Measurements from ENCODE around the gene DTWD2. TPM values are rescaled to one million over a fixed set of nuclear protein-coding genes. Genes with fewer than 3 reads are reported as not detected.
"Not testable (repeated sequence)": the region's sequence is repeated elsewhere in the genome, so short reads cannot be mapped to it uniquely, and the experiment has no call there.

DTWD2 gene
- total RNA-seq, 3 donors from 2014 or later (not counting 1 experiment from before 2014, with no cell fraction given): 3.7 to 6.0 (median 4.1) TPM

DNA sequence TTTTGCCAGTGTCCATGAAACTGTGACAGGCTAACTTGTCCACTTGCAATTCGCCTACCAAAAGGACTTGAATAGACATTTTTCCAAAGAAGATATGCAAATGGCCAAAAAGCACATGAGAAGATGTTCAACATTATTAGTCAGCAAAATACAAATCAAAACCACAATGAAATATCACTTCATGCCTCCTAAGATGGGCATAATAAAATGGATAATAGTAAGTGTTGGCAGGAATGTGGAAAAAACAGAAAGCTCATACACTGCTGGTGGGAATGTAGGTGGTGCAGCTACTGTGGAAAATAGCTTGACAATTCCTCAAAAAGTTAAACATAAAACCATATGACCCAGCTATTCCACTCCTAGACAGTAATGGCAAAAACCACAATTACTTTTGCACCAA lies 7.9 kb downstream of the DTWD2 start:
- peaks cover 13% of the 10 kb centered on the region for H3K36me3 Mint-ChIP-seq

DNA sequence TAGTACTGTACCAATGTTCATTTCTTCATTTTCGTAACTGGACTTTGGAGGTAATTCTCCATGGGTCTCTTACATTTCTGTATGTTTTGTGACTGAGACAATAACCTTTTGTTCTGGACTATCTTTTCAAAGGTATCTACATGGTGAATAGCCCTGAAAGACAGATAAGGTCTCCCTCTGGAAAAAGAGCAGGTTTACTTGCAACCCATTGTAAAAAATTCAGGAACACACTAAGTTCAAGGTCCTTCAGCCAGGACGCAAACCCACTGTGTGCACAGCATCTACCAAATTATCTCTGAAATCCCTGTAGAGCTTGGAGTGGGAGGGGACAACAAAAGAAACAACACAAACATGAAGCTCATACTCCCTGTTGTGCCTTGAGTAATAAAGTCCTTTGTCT lies 8.3 kb downstream of the DTWD2 start:
- H3K27me3 Mint-ChIP-seq (ENCODE audit: low read depth in 2 of 2): no peaks in the 10 kb centered on the region
- peaks cover 0 to 3% of the 10 kb centered on the region in 2 donors for H3K9me3 Mint-ChIP-seq
- peaks cover 13% of the 10 kb centered on the region for H3K36me3 Mint-ChIP-seq

More for the DNA sequence above, 7.9 kb downstream of the DTWD2 start:
- H3K27ac ChIP-seq (ENCODE audit: low read length): no peak overlapping the region
- H3K9me3 ChIP-seq (ENCODE audit: control insufficient read depth, insufficient read depth, low read length): no peaks in the 10 kb centered on the region
- intact Hi-C loops (cut with micrococcal nuclease): no loop called here
- Mint-ChIP-seq H3K27ac (no peak overlapping the region), H3K27me3 (ENCODE audit: low read depth in 2 of 2) (no peaks in the 10 kb centered on the region), H3K4me1 (no peaks in the 10 kb centered on the region), H3K9me3 (peaks cover 0 to 3% of the 10 kb centered on the region in 2 donors), H3K4me3 (no peak overlapping the region)
- H3K4me1 ChIP-seq (ENCODE audit: control insufficient read depth, insufficient read depth, low read length): no peaks in the 10 kb centered on the region
- ATAC-seq: no peak
- no peaks in the 10 kb centered on the region for H3K27me3 ChIP-seq (ENCODE audit: control insufficient read depth, insufficient read depth, low read length)
- TF ChIP-seq, protein P1, sequence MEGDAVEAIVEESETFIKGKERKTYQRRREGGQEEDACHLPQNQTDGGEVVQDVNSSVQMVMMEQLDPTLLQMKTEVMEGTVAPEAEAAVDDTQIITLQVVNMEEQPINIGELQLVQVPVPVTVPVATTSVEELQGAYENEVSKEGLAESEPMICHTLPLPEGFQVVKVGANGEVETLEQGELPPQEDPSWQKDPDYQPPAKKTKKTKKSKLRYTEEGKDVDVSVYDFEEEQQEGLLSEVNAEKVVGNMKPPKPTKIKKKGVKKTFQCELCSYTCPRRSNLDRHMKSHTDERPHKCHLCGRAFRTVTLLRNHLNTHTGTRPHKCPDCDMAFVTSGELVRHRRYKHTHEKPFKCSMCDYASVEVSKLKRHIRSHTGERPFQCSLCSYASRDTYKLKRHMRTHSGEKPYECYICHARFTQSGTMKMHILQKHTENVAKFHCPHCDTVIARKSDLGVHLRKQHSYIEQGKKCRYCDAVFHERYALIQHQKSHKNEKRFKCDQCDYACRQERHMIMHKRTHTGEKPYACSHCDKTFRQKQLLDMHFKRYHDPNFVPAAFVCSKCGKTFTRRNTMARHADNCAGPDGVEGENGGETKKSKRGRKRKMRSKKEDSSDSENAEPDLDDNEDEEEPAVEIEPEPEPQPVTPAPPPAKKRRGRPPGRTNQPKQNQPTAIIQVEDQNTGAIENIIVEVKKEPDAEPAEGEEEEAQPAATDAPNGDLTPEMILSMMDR (IDR thresholded peaks at IDR 0.05): no peak
- no peak for DNase-seq
- 94% methylated on average over 1 of the region's 1 CpG for WGBS (ENCODE audit: insufficient coverage)
- no peak overlapping the region for H3K4me3 ChIP-seq (ENCODE audit: low read length)
- H3K36me3 ChIP-seq (ENCODE audit: control insufficient read depth, insufficient read depth, low read length): no peaks in the 10 kb centered on the region

DNA sequence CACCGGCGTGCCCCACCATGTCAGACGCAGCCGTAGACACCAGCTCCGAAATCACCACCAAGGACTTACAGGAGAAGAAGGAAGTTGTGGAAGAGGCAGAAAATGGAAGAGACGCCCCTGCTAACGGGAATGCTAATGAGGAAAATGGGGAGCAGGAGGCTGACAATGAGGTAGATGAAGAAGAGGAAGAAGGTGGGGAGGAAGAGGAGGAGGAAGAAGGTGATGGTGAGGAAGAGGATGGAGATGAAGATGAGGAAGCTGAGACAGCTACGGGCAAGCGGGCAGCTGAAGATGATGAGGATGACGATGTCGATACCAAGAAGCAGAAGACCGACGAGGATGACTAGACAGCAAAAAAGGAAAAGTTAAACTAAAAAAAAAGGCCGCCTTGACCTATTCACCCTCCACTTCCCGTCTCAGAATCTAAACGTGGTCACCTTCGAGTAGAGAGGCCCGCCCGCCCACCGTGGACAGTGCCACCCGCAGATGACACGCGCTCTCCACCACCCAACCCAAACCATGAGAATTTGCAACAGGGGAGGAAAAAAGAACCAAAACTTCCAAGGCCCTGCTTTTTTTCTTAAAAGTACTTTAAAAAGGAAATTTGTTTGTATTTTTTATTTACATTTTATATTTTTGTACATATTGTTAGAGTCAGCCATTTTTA lies 14.4 kb downstream of the DTWD2 start:
- H3K4me3 ChIP-seq (ENCODE audit: low read length); H3K27ac ChIP-seq (ENCODE audit: low read length); H3K9me3 Mint-ChIP-seq; intact Hi-C loops (cut with micrococcal nuclease); H3K4me1 Mint-ChIP-seq; H3K9me3 ChIP-seq (ENCODE audit: control insufficient read depth, insufficient read depth, low read length); H3K36me3 ChIP-seq (ENCODE audit: control insufficient read depth, insufficient read depth, low read length); H3K4me3 Mint-ChIP-seq; H3K27me3 ChIP-seq (ENCODE audit: control insufficient read depth, insufficient read depth, low read length); H3K27me3 Mint-ChIP-seq (ENCODE audit: low read depth in 2 of 2); H3K27ac Mint-ChIP-seq; ATAC-seq; H3K4me1 ChIP-seq (ENCODE audit: control insufficient read depth, insufficient read depth, low read length); DNase-seq: not testable (repeated sequence)
- WGBS (ENCODE audit: insufficient coverage): 95% methylated on average over 11 of the region's 23 CpGs
- peaks cover 13% of the 10 kb centered on the region for H3K36me3 Mint-ChIP-seq

More for the DNA sequence above, 8.3 kb downstream of the DTWD2 start:
- DNase-seq: no peak
- H3K36me3 ChIP-seq (ENCODE audit: control insufficient read depth, insufficient read depth, low read length): no peaks in the 10 kb centered on the region
- no peak overlapping the region for H3K4me3 Mint-ChIP-seq
- H3K4me1 Mint-ChIP-seq: no peaks in the 10 kb centered on the region
- H3K4me1 ChIP-seq (ENCODE audit: control insufficient read depth, insufficient read depth, low read length): no peaks in the 10 kb centered on the region
- no peaks in the 10 kb centered on the region for H3K9me3 ChIP-seq (ENCODE audit: control insufficient read depth, insufficient read depth, low read length)
- H3K4me3 ChIP-seq (ENCODE audit: low read length): no peak overlapping the region
- H3K27me3 ChIP-seq (ENCODE audit: control insufficient read depth, insufficient read depth, low read length): no peaks in the 10 kb centered on the region
- intact Hi-C loops (cut with micrococcal nuclease): no loop called here
- TF ChIP-seq, protein P1 (IDR thresholded peaks at IDR 0.05): no peak
- H3K27ac ChIP-seq (ENCODE audit: low read length): no peak overlapping the region
- no peak overlapping the region for H3K27ac Mint-ChIP-seq
- 100% methylated on average over 2 of the region's 2 CpGs for WGBS (ENCODE audit: insufficient coverage)
- no peak for ATAC-seq

DNA sequence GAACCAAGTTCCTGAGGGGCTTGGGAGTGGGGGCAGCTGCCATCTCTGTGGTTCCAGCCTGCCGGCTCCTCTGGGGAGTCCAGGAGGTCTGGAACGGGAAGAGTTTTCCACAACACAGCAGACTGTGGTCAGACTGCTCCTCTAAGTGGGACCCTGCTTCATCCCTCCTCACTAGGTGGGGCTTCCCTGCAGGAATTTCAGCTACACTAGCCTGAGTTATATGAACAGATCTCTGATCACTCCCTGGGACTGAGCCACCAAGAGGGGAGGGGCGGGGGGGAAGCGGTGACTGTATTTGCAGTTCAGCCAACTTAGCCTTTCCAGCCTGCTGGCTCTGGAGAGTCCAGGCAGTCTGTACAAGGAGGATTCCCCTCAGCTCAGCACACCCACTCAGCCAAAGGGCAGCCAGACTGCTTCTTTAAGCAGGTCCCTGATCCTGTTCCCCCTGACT lies 19.4 kb downstream of the DTWD2 start:
- Histone ChIP-seq H3K27me3 (ENCODE audit: control insufficient read depth, insufficient read depth, low read length) (no peaks in the 10 kb centered on the region), H3K27ac (ENCODE audit: low read length) (no peak overlapping the region), H3K4me1 (ENCODE audit: control insufficient read depth, insufficient read depth, low read length) (peaks cover 3% of the 10 kb centered on the region), H3K4me3 (ENCODE audit: low read length) (no peak overlapping the region), H3K9me3 (ENCODE audit: control insufficient read depth, insufficient read depth, low read length) (no peaks in the 10 kb centered on the region), H3K36me3 (ENCODE audit: control insufficient read depth, insufficient read depth, low read length) (no peaks in the 10 kb centered on the region)
- peaks cover 0 to 3% of the 10 kb centered on the region in 2 donors for H3K9me3 Mint-ChIP-seq
- no peak overlapping the region for H3K4me3 Mint-ChIP-seq
- TF ChIP-seq, protein P1 (IDR thresholded peaks at IDR 0.05): no peak
- DNase-seq (no peak), ATAC-seq (no peak)
- H3K27me3 Mint-ChIP-seq (ENCODE audit: low read depth in 2 of 2): no peaks in the 10 kb centered on the region
- peaks cover 0 to 5% of the 10 kb centered on the region in 2 donors for H3K4me1 Mint-ChIP-seq
- intact Hi-C loops (cut with micrococcal nuclease): no loop called here
- H3K27ac Mint-ChIP-seq: no peak overlapping the region
- WGBS (ENCODE audit: insufficient coverage): 95% methylated on average over 4 of the region's 4 CpGs
- no peaks in the 10 kb centered on the region for H3K36me3 Mint-ChIP-seq

Measured in natural killer cell (primary cell).